Thymus (tissue), 14 donors: ENCODE results near the gene SPTBN5. TPM values are rescaled to one million over a fixed set of nuclear protein-coding genes. Genes with fewer than 3 reads are reported as not detected.

ENCODE experiments used
- DNase-seq, 9 donors: peaks; one replicate each; pipeline ENCODE4 v3.0.0-alpha.2; 2013; ENCODE audit warnings: low spot score in 9 of 9, low read depth in 6 of 9, missing footprints in 1 of 9
- H3K27ac ChIP-seq, 2 donors: one replicate each; pipeline ENCODE4 v1.5.1; 2013; ENCODE audit warnings: control low read depth in 1 of 2, low read depth in 1 of 2, low read length in 1 of 2, mild to moderate bottlenecking in 1 of 2, moderate library complexity in 1 of 2
- H3K27me3 ChIP-seq, 2 donors: one replicate each; pipeline ENCODE4 v1.5.1; 2013; ENCODE audit warnings: low read length in 1 of 2; ENCODE audit not compliant: control insufficient read depth in 2 of 2, insufficient read depth in 1 of 2
- H3K36me3 ChIP-seq, 2 donors: one replicate each; pipeline ENCODE4 v1.5.1; 2013; ENCODE audit warnings: low read length in 1 of 2, mild to moderate bottlenecking in 1 of 2, moderate library complexity in 1 of 2; ENCODE audit not compliant: control insufficient read depth in 2 of 2, insufficient read depth in 2 of 2
- H3K4me1 ChIP-seq, 2 donors: one replicate each; pipeline ENCODE4 v1.5.1; 2013; ENCODE audit warnings: low read length in 2 of 2; ENCODE audit not compliant: control insufficient read depth in 2 of 2, insufficient read depth in 2 of 2
- H3K4me3 ChIP-seq, 2 donors: one replicate each; pipeline ENCODE4 v1.5.1; 2013; ENCODE audit warnings: low read length in 2 of 2, control low read depth in 1 of 2, mild to moderate bottlenecking in 1 of 2
- H3K9me3 ChIP-seq, 2 donors: one replicate each; pipeline ENCODE4 v1.5.1; 2013; ENCODE audit warnings: low read length in 1 of 2, mild to moderate bottlenecking in 1 of 2; ENCODE audit not compliant: control insufficient read depth in 2 of 2, insufficient read depth in 1 of 2
- WGBS: extraction: QIAGEN DNeasy Blood & Tissue Kit; methylation state at CpG from one replicate; pipeline ENCODE4 v1.1.7; 2013; 5-methylcytosine and 5-hydroxymethylcytosine counted together
- long read RNA-seq, 10 donors: transcript quantifications; one replicate each; lab custom pipeline, GENCODE V29; 2026
- polyA plus RNA-seq: library from polyadenylated mRNA; stranded (reverse); fragments of 200-250 nt; gene quantifications from one replicate; pipeline ENCODE4 v1.2.3, GENCODE V29; 2013
- total RNA-seq: library from RNA; stranded (reverse); fragments of 120-200 nt; gene quantifications from one replicate; pipeline ENCODE4 v1.2.4, GENCODE V29; 2013
- donor health status: healthy.

Gene SPTBN5
- 0.57 TPM for total RNA-seq
- polyA plus RNA-seq = 1.6 TPM
- long read RNA-seq, donor 1 = 0 reads
- long read RNA-seq, donor 2 = 0 reads
- long read RNA-seq, donor 3 = 0 reads
- long read RNA-seq, donor 4 = 0 reads
- long read RNA-seq, donor 5 = 0 reads
- long read RNA-seq, donor 6 = 0 reads
- long read RNA-seq, donor 7 = 0 reads
- long read RNA-seq, donor 8 = 0 reads
- long read RNA-seq, donor 9 = 0 reads
- long read RNA-seq, donor 10 = 0 reads

DNA sequence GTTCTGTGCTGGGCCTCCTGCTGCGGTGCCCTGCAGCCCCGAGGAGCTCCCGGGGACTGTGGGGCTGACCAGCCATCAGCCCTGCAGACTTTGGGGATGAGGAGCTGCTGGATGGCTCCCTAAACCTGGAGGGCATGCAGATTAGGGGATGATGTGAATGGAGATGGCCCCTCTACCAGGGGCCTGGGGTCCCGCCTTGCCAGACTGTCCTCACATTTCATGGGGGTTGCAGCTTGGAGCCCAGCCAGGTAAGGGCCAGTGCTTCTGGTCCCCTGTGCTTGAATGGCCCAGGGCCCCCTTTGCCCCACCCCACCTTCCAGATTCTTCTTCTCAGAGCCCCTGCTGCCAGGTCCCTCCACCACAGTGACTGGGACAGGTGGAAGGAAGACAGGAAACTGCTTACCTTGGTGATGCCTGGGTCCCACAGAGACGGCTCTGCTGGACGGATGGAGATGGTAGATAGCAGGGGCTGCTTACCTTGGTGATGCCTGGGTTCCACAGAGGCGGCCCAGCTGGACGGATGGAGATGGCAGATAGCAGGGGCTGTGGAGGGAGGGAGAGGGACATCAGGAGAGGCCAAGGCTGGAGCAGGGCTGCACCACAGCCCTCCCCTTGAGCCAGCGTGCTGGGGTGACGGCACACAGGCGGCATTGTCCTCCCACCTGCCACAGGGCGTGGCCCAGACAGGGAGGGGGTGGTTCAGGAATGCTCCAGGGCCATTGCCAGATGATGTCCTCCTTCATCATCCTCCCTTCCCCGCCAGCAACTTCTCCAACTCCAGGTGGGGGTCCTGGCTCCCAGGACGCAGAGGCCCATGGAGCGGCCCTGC, at the start of gene SPTBN5:
TSS of gene SPTBN5 (minus strand) at position 632 of the 829 bp plus-strand sequence. CDS start at position 76, 556 bp downstream.
- H3K27ac ChIP-seq = peak within 1 kb of the TSS in 1 of 2 donors; percentile 36
- H3K36me3 ChIP-seq = no peaks in the 10 kb centered on the region
- WGBS = 94% methylated on average over 15 of the region's 15 CpGs
- no peaks in the 10 kb centered on the region for H3K9me3 ChIP-seq
- no peaks in the 10 kb centered on the region for H3K27me3 ChIP-seq
- DNase-seq = no peak
- no peak within 1 kb of the TSS for H3K4me3 ChIP-seq
- H3K4me1 ChIP-seq = peaks cover 0 to 35% of the 10 kb centered on the region in 2 donors

DNA sequence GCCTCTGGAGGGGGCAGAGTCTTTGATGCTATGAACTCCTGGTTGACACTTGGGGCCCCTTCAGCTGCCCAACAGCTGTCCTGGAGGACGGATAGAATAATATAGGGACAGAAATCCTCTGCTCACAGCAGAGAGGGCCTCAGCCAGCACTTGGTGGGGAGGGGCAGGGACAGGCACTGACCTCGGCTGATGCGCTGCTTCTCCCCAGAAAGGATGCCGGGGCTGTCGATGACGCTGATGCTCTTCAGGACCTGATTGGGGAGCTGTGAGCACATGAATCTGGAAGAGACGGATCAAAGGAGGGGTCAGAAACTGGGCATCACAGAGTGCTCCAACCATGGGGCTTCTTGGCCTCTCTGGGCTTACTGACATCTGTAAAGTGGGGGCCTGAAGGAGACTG, 49.0 kb upstream of the SPTBN5 start:
- Histone ChIP-seq H3K4me1 (peaks cover 3 to 5% of the 10 kb centered on the region in 2 donors), H3K4me3 (no peak overlapping the region), H3K36me3 (no peaks in the 10 kb centered on the region), H3K9me3 (no peaks in the 10 kb centered on the region), H3K27me3 (no peaks in the 10 kb centered on the region), H3K27ac (no peak overlapping the region)
- 86% methylated on average over 7 of the region's 7 CpGs for WGBS
- DNase-seq = no peak

DNA sequence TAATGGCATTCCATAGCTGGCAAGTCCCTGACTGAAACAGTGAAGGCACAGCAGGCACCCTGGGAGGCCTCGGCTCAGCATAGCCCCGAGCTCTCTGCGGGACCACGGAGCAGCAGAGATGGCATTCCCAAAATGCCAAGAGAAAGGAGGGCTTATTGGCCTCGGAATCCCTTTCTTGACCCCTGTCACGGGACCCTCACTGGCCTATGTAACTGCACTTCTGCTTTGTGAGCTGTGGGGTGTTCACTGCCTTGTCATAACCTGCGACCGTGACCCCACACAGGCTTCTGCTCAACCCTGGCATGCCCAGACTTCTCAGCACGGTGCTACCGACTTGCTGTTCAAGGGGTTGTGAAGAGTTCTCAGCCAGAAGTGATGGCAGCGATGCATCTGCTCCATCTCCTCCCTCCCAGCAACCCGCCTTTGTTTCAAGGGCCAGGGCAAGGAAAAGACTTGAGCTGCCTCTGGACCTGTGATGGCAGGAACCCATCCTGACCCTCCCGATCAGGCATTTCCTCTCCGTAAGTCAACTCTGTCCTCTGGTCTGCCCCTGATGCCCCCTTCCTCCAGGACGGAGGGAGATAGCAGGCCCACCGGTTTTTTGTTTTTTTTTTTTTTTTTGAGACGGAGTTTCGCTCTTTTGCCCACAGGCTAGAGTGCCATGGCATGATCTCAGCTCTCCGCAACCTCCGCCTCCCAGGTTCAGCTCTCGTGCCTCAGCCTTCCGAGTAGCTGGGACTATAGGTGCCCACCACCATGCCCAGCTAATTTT, 48.0 kb upstream of the SPTBN5 start:
- Histone ChIP-seq H3K36me3 (no peaks in the 10 kb centered on the region), H3K27ac (no peak overlapping the region)

DNA sequence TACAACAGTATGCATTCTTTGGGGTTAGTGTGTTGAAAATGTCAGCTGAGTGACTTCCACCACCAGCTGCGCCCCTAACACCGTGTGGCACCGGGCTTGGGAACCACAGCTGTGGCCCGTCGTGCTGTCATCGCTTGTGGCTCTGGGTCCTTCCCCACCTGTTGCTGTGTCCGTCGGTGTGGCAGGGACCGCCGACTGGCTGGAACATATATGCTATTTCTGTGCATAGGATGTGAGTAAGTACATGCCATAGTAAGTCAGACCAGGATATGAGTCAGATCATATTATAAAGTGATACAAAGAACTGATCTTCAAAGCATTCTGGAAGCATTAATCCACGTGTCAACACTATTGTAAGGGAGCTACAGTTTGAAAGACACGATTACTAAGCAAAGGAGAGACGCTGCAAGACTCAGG, 46.6 kb upstream of the SPTBN5 start:
- Histone ChIP-seq H3K27me3 (no peaks in the 10 kb centered on the region), H3K4me1 (peaks cover 14 to 26% of the 10 kb centered on the region in 2 donors), H3K4me3 (no peak overlapping the region), H3K9me3 (no peaks in the 10 kb centered on the region), H3K27ac (peak overlapping the region in 1 of 2 donors; percentile 28), H3K36me3 (no peaks in the 10 kb centered on the region)
- 93% methylated on average over 13 of the region's 13 CpGs for WGBS
- no peak for DNase-seq

More for the DNA sequence above, 48.0 kb upstream of the SPTBN5 start:
- no peak overlapping the region for H3K4me3 ChIP-seq
- no peak for DNase-seq
- H3K4me1 ChIP-seq = peaks cover 12 to 16% of the 10 kb centered on the region in 2 donors
- 92% methylated on average over 22 of the region's 22 CpGs for WGBS
- H3K27me3 ChIP-seq = no peaks in the 10 kb centered on the region
- H3K9me3 ChIP-seq = no peaks in the 10 kb centered on the region

DNA sequence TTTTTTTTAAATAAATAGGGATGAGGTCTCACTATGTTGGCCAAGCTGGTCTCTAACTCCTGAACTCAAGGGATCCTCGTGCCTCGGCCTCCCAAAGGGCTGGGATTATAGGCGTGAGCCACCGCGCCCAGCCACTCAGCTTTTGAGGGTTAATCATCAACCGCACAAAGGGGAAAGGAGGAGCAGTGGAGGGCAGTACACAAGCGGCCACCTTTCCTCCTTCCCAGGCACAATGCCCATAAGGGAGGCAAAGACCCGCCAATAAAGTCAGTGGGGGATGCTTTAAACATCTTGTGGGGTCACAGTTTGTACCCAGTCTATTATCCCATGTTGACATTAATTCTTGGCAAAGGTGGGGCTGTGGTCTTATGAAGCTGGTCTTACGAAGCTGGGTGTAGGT, 46.1 kb upstream of the SPTBN5 start:
- 97% methylated on average over 9 of the region's 9 CpGs for WGBS
- H3K36me3 ChIP-seq = no peaks in the 10 kb centered on the region

DNA sequence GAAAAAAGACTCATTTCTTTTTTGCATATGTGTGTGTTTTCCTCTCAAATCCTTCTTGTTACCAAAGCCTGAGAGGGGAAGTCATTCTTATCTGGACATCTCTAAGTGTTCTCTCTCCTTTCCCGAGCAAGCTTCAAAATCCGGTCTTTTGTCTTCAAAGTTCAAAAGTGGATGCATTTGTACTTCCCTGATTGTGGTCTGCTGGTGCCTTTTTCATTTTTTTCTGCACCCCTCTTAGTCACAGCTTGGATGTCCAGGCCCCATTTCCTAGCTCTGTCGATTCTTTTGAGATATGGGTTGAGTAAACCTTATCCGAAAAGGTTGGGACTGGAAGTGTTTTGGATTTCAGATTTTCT, 43.7 kb upstream of the SPTBN5 start:
- Histone ChIP-seq H3K4me1 (peaks cover 19 to 45% of the 10 kb centered on the region in 2 donors), H3K9me3 (no peaks in the 10 kb centered on the region), H3K27ac (peak overlapping the region; percentile 87 to 91), H3K27me3 (no peaks in the 10 kb centered on the region), H3K36me3 (no peaks in the 10 kb centered on the region), H3K4me3 (no peak overlapping the region)
- WGBS = 33% methylated on average over 4 of the region's 4 CpGs
- DNase-seq = no peak

More for the DNA sequence above, 46.1 kb upstream of the SPTBN5 start:
- Histone ChIP-seq H3K4me3 (no peak overlapping the region), H3K9me3 (no peaks in the 10 kb centered on the region), H3K27ac (no peak overlapping the region), H3K4me1 (peaks cover 14 to 31% of the 10 kb centered on the region in 2 donors), H3K27me3 (no peaks in the 10 kb centered on the region)
- DNase-seq = no peak

DNA sequence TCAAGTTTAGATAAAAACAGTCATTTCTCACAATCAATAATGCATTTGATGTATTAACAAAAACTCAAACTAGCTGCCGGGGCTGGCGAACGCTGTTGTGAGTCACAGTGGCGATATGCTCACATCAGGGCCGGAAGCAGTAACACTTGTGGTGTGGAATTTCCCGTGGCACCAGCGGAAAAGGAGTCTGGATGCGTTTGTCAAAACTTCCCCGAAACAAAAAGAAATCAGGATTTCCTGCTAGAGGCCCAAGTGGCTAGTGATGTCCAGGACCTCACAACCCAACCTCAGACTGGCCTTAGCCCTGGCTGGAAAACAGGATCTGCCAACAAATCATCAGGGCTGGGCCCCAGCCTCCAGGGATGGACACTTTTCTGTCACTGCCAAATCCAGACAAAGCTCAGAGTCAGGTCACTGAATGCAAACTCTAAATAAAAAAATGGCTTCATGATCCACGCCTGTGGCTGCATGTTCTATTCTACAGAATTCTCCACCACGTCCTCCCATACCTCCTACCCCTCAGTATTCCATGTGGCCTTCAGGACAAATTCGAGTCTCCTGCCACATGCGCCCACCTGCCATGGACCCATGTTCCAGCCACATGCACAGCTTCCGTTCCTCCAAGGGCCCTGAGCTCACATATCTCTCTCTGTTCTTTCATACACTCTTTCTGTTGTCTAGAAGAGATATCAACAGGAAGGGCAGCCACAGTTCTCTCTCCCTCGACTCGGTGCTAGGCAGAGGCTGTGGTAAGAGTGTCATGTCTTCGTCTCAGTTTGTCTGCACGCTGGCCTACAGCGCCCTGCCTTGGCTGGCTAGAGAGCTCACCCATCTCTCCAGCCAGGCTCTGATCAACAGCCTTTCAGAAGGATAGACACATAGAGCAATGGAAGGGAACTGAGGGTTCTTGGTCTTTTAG, 43.1 kb upstream of the SPTBN5 start:
- Histone ChIP-seq H3K4me1 (peaks cover 19 to 45% of the 10 kb centered on the region in 2 donors), H3K27ac (peak overlapping the region; percentile 87 to 91), H3K36me3 (no peaks in the 10 kb centered on the region), H3K4me3 (no peak overlapping the region), H3K9me3 (no peaks in the 10 kb centered on the region), H3K27me3 (no peaks in the 10 kb centered on the region)
- peak in 8 of 9 donors; percentile 41 to 87 (median 58) for DNase-seq
- 70% methylated on average over 19 of the region's 19 CpGs for WGBS

DNA sequence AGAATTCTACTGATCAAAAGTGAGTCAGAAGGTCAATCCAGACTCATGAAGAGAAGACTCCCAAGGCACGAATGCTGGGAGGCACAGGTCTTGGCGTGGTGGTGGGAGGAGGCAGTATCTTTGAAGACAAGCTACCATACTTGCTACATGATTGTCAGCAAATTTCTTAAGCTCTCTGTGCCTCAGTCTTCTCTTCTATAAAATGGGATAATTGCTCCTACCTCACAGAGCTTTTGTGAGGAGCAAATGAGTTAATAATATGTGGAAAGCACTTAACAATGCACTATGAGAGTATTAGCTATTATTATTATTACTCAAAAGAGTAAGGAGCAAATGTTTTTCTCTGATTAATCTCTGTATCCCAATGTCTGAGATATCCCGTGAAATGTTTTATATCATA, 42.3 kb upstream of the SPTBN5 start:
- Histone ChIP-seq H3K27me3 (no peaks in the 10 kb centered on the region), H3K4me1 (peaks cover 19 to 45% of the 10 kb centered on the region in 2 donors), H3K4me3 (no peak overlapping the region), H3K36me3 (no peaks in the 10 kb centered on the region), H3K27ac (peak overlapping the region; percentile 61 to 68), H3K9me3 (no peaks in the 10 kb centered on the region)
- no peak for DNase-seq
- 94% methylated on average over 3 of the region's 3 CpGs for WGBS
